ENCODE results near the gene OR5B21. TPM values are rescaled to one million over a fixed set of nuclear protein-coding genes. Genes with fewer than 3 reads are reported as not detected.

OR5B21 gene
- total RNA-seq, 1 donor from 2014 or later: not detected

- no peak for DNase-seq (ENCODE audit: low read depth)
- H3K4me3 ChIP-seq (ENCODE audit: low read depth, low read length): no peak overlapping the region
- TF ChIP-seq, protein P1, sequence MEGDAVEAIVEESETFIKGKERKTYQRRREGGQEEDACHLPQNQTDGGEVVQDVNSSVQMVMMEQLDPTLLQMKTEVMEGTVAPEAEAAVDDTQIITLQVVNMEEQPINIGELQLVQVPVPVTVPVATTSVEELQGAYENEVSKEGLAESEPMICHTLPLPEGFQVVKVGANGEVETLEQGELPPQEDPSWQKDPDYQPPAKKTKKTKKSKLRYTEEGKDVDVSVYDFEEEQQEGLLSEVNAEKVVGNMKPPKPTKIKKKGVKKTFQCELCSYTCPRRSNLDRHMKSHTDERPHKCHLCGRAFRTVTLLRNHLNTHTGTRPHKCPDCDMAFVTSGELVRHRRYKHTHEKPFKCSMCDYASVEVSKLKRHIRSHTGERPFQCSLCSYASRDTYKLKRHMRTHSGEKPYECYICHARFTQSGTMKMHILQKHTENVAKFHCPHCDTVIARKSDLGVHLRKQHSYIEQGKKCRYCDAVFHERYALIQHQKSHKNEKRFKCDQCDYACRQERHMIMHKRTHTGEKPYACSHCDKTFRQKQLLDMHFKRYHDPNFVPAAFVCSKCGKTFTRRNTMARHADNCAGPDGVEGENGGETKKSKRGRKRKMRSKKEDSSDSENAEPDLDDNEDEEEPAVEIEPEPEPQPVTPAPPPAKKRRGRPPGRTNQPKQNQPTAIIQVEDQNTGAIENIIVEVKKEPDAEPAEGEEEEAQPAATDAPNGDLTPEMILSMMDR (conservative IDR thresholded peaks at IDR 0.05; ENCODE audit: low read depth, low read length): no peak
Measured at GRCh38 chr11:58507355-58507754, 550 bp downstream of the OR5B21 start.

GRCh38 chr11:58506935-58507334 is 970 bp downstream of the OR5B21 start:
- no peak overlapping the region for H3K4me3 ChIP-seq (ENCODE audit: low read depth, low read length)
- no peak for DNase-seq (ENCODE audit: low read depth)
- TF ChIP-seq, protein P1 (conservative IDR thresholded peaks at IDR 0.05; ENCODE audit: low read depth, low read length): no peak

GRCh38 chr11:58505849-58506248 is 2.1 kb downstream of the OR5B21 start:
- TF ChIP-seq, protein P1 (conservative IDR thresholded peaks at IDR 0.05; ENCODE audit: low read depth, low read length): no peak
- H3K4me3 ChIP-seq (ENCODE audit: low read depth, low read length): no peak overlapping the region
- no peak for DNase-seq (ENCODE audit: low read depth)

- TF ChIP-seq, protein P1 (conservative IDR thresholded peaks at IDR 0.05; ENCODE audit: low read depth, low read length): no peak
- H3K4me3 ChIP-seq (ENCODE audit: low read depth, low read length): no peak overlapping the region
- DNase-seq (ENCODE audit: low read depth): no peak
Measured at GRCh38 chr11:58504232-58504631, 3.7 kb downstream of the OR5B21 start.

GRCh38 chr11:58503361-58503856 is 4.5 kb downstream of the OR5B21 start:
- TF ChIP-seq, protein P1 (conservative IDR thresholded peaks at IDR 0.05; ENCODE audit: low read depth, low read length): no peak
- no peak overlapping the region for H3K4me3 ChIP-seq (ENCODE audit: low read depth, low read length)
- DNase-seq (ENCODE audit: low read depth): no peak

DNA sequence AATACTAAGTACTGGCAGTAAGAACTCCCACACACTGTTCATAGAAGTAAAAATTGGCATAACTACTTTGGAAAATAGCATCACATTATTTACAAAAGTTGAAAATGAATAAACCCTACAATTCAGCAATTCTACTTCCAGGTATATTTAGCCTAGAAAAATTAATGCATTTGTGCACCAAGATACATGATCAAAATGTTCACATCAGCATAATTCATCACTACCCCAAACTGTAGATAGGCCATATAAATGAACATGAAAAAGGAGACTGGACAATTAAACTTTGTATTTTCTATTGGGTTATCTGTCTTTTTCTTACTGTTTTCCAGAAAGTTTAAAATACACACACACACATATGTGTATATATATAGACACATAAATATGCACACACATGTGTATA is 5.9 kb downstream of the OR5B21 start:
- H3K4me3 ChIP-seq (ENCODE audit: low read depth, low read length): no peak overlapping the region
- TF ChIP-seq, protein P1 (conservative IDR thresholded peaks at IDR 0.05; ENCODE audit: low read depth, low read length): no peak
- no peak for DNase-seq (ENCODE audit: low read depth)

- no peak for DNase-seq (ENCODE audit: low read depth)
- H3K4me3 ChIP-seq (ENCODE audit: low read depth, low read length): no peak overlapping the region
- TF ChIP-seq, protein P1 (conservative IDR thresholded peaks at IDR 0.05; ENCODE audit: low read depth, low read length): no peak
Measured at GRCh38 chr11:58498464-58498863, 9.4 kb downstream of the OR5B21 start.
